ENCODE measurements around the gene RTBDN.

DNA sequence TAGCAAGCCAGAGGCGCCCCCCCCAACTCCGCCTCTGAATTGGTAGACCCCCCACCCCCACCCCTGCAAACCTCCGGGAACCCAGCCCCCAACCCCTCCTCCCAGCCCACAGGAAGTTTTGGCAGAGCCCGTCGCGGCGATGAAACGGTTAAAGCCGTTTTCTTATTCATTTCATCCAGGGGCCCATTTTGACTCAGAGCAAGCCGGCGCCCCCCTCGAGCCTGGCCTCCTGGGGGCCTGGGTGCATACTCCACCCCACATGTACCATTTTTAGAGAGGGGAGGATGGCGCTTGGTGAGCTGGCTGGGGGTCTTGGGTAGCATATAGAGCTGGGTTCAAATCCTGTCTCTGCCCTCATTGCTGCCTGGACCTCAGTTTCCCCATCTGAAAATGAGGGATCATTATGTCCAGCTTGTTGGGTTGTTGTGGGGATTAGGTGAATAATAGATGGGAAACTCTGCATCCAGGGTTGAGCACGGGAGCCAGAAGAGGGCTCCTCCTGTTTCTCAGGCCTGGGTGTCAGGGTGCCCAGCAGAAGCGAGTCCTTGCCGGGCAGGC lies 51.0 kb downstream of the RTBDN start:
- TF ChIP-seq, protein P1, sequence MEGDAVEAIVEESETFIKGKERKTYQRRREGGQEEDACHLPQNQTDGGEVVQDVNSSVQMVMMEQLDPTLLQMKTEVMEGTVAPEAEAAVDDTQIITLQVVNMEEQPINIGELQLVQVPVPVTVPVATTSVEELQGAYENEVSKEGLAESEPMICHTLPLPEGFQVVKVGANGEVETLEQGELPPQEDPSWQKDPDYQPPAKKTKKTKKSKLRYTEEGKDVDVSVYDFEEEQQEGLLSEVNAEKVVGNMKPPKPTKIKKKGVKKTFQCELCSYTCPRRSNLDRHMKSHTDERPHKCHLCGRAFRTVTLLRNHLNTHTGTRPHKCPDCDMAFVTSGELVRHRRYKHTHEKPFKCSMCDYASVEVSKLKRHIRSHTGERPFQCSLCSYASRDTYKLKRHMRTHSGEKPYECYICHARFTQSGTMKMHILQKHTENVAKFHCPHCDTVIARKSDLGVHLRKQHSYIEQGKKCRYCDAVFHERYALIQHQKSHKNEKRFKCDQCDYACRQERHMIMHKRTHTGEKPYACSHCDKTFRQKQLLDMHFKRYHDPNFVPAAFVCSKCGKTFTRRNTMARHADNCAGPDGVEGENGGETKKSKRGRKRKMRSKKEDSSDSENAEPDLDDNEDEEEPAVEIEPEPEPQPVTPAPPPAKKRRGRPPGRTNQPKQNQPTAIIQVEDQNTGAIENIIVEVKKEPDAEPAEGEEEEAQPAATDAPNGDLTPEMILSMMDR (IDR thresholded peaks at IDR 0.05; ENCODE audit: insufficient read depth, low read length), result no peak
- TF ChIP-seq SPI1 (IDR thresholded peaks at IDR 0.05; ENCODE audit: borderline replicate concordance, low read depth), result no peak

Measured in HL-60 (cell line).